Heart left ventricle (tissue), 16 donors: ENCODE measurements around the gene DDX31. TPM values are rescaled to one million over a fixed set of nuclear protein-coding genes. Genes with fewer than 3 reads are reported as not detected.

Experiments used
- ATAC-seq, 4 donors: fragments of 200-7000 bp; cut with Tn5 transposase; one replicate each; pipeline ENCODE4 v1.9.1; 2020 to 2022; ENCODE audit warnings: moderate library complexity in 4 of 4, mild to moderate bottlenecking in 3 of 4, moderate number of reproducible peaks in 1 of 4
- DNase-seq, 5 donors: peaks; one replicate each; pipeline ENCODE4 v3.0.0-alpha.2; 2020
- H3K27ac ChIP-seq, 12 donors: fragments of 200-600 bp; sonication (generic) in 4 of 12; one replicate each; pipeline versions ENCODE4 v1.5.0 to v1.8.0; 2016 to 2022; ENCODE audit warnings: mild to moderate bottlenecking in 2 of 12
- H3K27me3 ChIP-seq, 9 donors: fragments of 200-600 bp; sonication (generic) in 2 of 9; one replicate each; pipeline versions ENCODE4 v1.5.1 to v1.8.0; 2016 to 2022; ENCODE audit warnings: mild to moderate bottlenecking in 3 of 9
- H3K36me3 ChIP-seq, 9 donors: fragments of 200-600 bp; sonication (generic) in 2 of 9; one replicate each; pipeline versions ENCODE4 v1.5.0 to v1.8.0; 2018 to 2022; ENCODE audit warnings: mild to moderate bottlenecking in 2 of 9
- H3K4me1 ChIP-seq, 12 donors: fragments of 200-600 bp; sonication (generic) in 4 of 12; one replicate each; pipeline versions ENCODE4 v1.5.0 to v1.8.0; 2016 to 2022; ENCODE audit warnings: mild to moderate bottlenecking in 3 of 12
- H3K4me3 ChIP-seq, 12 donors: fragments of 200-600 bp; sonication (generic) in 4 of 12; one replicate each; pipeline versions ENCODE4 v1.5.0 to v1.8.0; 2017 to 2022; ENCODE audit warnings: mild to moderate bottlenecking in 9 of 12, moderate library complexity in 4 of 12
- H3K9me3 ChIP-seq, 12 donors: fragments of 200-600 bp; sonication (generic) in 4 of 12; one replicate each; pipeline versions ENCODE4 v1.5.0 to v1.8.0; 2016 to 2022; ENCODE audit warnings: mild to moderate bottlenecking in 1 of 12
- CTCF ChIP-seq, 12 donors: fragments of 200-600 bp; sonication (generic) in 4 of 12; IDR thresholded peaks; one replicate each; pipeline versions ENCODE4 v1.5.0 to v1.8.0; 2018 to 2022; ENCODE audit warnings: antibody characterized with exemption in 12 of 12, mild to moderate bottlenecking in 5 of 12
- POLR2A ChIP-seq, 2 donors: fragments of 450-650 bp; IDR thresholded peaks; one replicate each; pipeline ENCODE4 v1.6.1; 2017; ENCODE audit warnings: antibody characterized with exemption in 2 of 2, mild to moderate bottlenecking in 2 of 2, moderate library complexity in 2 of 2
- WGBS, 4 donors: extraction: QIAGEN DNeasy Blood & Tissue Kit in 2 of 4; methylation state at CpG; one replicate each; pipeline versions ENCODE4 v1.1.5 to v1.1.7; 2013 to 2018; 5-methylcytosine and 5-hydroxymethylcytosine counted together
- intact Hi-C, 10 donors: fragments of 100-400 bp; cut with DNase I; formaldehyde crosslinking; loops; one replicate each; pipeline versions ENCODE4 v1.11.1 to v1.14.2; 2022
- polyA plus RNA-seq, 2 donors: library from polyadenylated mRNA; stranded (reverse); fragments of 200-250 nt; gene quantifications; one replicate each; pipeline ENCODE4 v1.2.3, GENCODE V29; 2013
- total RNA-seq, 9 donors: library from RNA; depleted of rRNA in 2 of 9; stranded (reverse); fragments of >200 nt in 2 of 9; fragmentation: NEBNext Ultra II Directional in 3 of 9; extraction: Animal tissue kit (Norgen Biotek cat#: 25700) in 3 of 9; gene quantifications; one replicate each; pipeline versions ENCODE4 v1.1.0 to v1.2.4, GENCODE V29; 2016 to 2023
- donor health status: ischemic (EF 13 %, LVEDD 7.1; RV severe dilation, severe dysfunction).
- donor health status: healthy with polysubstance abuse.
- donor health status: DM: no; HTN: yes; CAD: no.
- donor health status: DM: no; HTN: no; CAD: no.
- donor health status: ischemic (EF 25% LVEDD 6.9; RV normal size, moderate dysfunction).
- donor health status: ischemic (EF 25% LVEDD 5.7; RV mildly dilated, moderate dysfunction).
- donor health status: healthy.
- donor health status: DM: yes; HTN: yes; CAD: no.
- donor health status: ischemic (EF 35%, LVEDD 5.7; RV mildly dilated, moderate dysfunction).
- donor health status: nonischemic (EF 11% LVEDD 7.7; RV severe dilation, severe dysfunction).
- donor health status: DM: yes; HTN: yes; CAD: no.
- donor health status: PGD.
- donor health status: ischemic (EF 29% LVEDD 5.4; RV normal size, mild dysfunction).
- donor health status: nonischemic (EF 23%, LVEDD 6.1; RV moderate dilation, normal function).

DDX31 gene
- total and polyA plus RNA-seq, 11 donors, result 2.4 to 7.0 (median 5.1) TPM

GRCh38 chr9:132609184-132609583 is 60.6 kb downstream of the DDX31 start:
- no peaks in the 10 kb centered on the region for H3K9me3 ChIP-seq
- H3K27me3 ChIP-seq, result no peaks in the 10 kb centered on the region
- no peak overlapping the region for H3K4me3 ChIP-seq
- H3K4me1 ChIP-seq, result no peaks in the 10 kb centered on the region
- TF ChIP-seq POLR2A (IDR thresholded peaks at IDR 0.05), result no peak
- TF ChIP-seq CTCF (IDR thresholded peaks at IDR 0.05), result no peak
- no peak for DNase-seq
- no peak for ATAC-seq
- 86 to 91% (median 88%) methylated on average over 9 of the region's 9 CpGs for whole genome bisulfite sequencing, 4 donors
- intact Hi-C loops, result no loop called here
- H3K36me3 ChIP-seq, result peaks cover 0 to 89% (median 75%) of the 10 kb centered on the region in 9 donors
- no peak overlapping the region for H3K27ac ChIP-seq

GRCh38 chr9:132606066-132606465 is 63.7 kb downstream of the DDX31 start:
- no peak overlapping the region for H3K4me3 ChIP-seq
- intact Hi-C loops, result no loop called here
- ATAC-seq (no peak), DNase-seq (no peak)
- peaks cover 0 to 2% (median 0%) of the 10 kb centered on the region in 12 donors for H3K4me1 ChIP-seq
- H3K27me3 ChIP-seq, result no peaks in the 10 kb centered on the region
- TF ChIP-seq POLR2A (IDR thresholded peaks at IDR 0.05), result no peak
- TF ChIP-seq CTCF (IDR thresholded peaks at IDR 0.05), result no peak
- 86 to 89% (median 88%) methylated on average over 6 of the region's 6 CpGs for WGBS, 4 donors
- H3K36me3 ChIP-seq, result peaks cover 0 to 82% (median 55%) of the 10 kb centered on the region in 9 donors
- H3K9me3 ChIP-seq, result no peaks in the 10 kb centered on the region
- no peak overlapping the region for H3K27ac ChIP-seq

- ATAC-seq, result no peak
- H3K27ac ChIP-seq, result no peak overlapping the region
- 93 to 95% (median 94%) methylated on average over 6 of the region's 6 CpGs for WGBS, 4 donors
- intact Hi-C loops, result no loop called here
- DNase-seq, result no peak
- TF ChIP-seq POLR2A (IDR thresholded peaks at IDR 0.05) (no peak), CTCF (IDR thresholded peaks at IDR 0.05) (no peak)
- H3K36me3 ChIP-seq, result peaks cover 0 to 82% (median 48%) of the 10 kb centered on the region in 9 donors
- peaks cover 0 to 9% (median 0%) of the 10 kb centered on the region in 12 donors for H3K4me1 ChIP-seq
- no peak overlapping the region for H3K4me3 ChIP-seq
- no peaks in the 10 kb centered on the region for H3K27me3 ChIP-seq
- H3K9me3 ChIP-seq, result no peaks in the 10 kb centered on the region
These were observed 64.4 kb downstream of the DDX31 start for GRCh38 chr9:132605387-132605786.

- peaks cover 0 to 22% (median 7%) of the 10 kb centered on the region in 12 donors for H3K4me1 ChIP-seq
- no peak overlapping the region for H3K4me3 ChIP-seq
- no peaks in the 10 kb centered on the region for H3K27me3 ChIP-seq
- H3K36me3 ChIP-seq, result peaks cover 0 to 56% (median 25%) of the 10 kb centered on the region in 9 donors
- no peak for ATAC-seq
- TF ChIP-seq POLR2A (IDR thresholded peaks at IDR 0.05) (no peak), CTCF (IDR thresholded peaks at IDR 0.05) (no peak)
- no peak for DNase-seq
- no peak overlapping the region for H3K27ac ChIP-seq
- intact Hi-C loops, result no loop called here
- H3K9me3 ChIP-seq, result no peaks in the 10 kb centered on the region
- WGBS, 4 donors, result 68 to 88% (median 81%) methylated on average over 3 of the region's 3 CpGs
These were observed 67.6 kb downstream of the DDX31 start for GRCh38 chr9:132602207-132602606.
